Measurements from ENCODE around the gene ACSS1. TPM values are rescaled to one million over a fixed set of nuclear protein-coding genes. Genes with fewer than 3 reads are reported as not detected.
A peak's percentile ranks its signal among the peaks of the same experiment; 100 is the strongest.

Gene ACSS1
- total RNA-seq, 2 experiments from 2014 or later = 8.5 to 10.7 TPM

- H3K4me3 Mint-ChIP-seq = no peak overlapping the region
- no peaks in the 10 kb centered on the region for H3K9me3 Mint-ChIP-seq (ENCODE audit: low read depth)
- POLR2A ChIA-PET = interaction anchor here (0.5 kb wide), 1 partner anchor 40 kb away, joined by 3 read pairs; no protein-coding TSS in a partner anchor
- intact Hi-C loops (cut with DNase I, micrococcal nuclease) = no loop called here
- peaks cover 2% of the 10 kb centered on the region for H3K36me3 Mint-ChIP-seq (ENCODE audit: low read depth)
- H3K27me3 Mint-ChIP-seq = no peaks in the 10 kb centered on the region
- no peak for ATAC-seq
- peak overlapping the region; percentile 19 for H3K27ac Mint-ChIP-seq
- CTCF ChIA-PET = no interaction called here
- peaks cover 25% of the 10 kb centered on the region for H3K4me1 Mint-ChIP-seq
- no peak for DNase-seq
These were observed 13.7 kb downstream of the ACSS1 start for GRCh38 chr20:25044261-25044560.

DNA sequence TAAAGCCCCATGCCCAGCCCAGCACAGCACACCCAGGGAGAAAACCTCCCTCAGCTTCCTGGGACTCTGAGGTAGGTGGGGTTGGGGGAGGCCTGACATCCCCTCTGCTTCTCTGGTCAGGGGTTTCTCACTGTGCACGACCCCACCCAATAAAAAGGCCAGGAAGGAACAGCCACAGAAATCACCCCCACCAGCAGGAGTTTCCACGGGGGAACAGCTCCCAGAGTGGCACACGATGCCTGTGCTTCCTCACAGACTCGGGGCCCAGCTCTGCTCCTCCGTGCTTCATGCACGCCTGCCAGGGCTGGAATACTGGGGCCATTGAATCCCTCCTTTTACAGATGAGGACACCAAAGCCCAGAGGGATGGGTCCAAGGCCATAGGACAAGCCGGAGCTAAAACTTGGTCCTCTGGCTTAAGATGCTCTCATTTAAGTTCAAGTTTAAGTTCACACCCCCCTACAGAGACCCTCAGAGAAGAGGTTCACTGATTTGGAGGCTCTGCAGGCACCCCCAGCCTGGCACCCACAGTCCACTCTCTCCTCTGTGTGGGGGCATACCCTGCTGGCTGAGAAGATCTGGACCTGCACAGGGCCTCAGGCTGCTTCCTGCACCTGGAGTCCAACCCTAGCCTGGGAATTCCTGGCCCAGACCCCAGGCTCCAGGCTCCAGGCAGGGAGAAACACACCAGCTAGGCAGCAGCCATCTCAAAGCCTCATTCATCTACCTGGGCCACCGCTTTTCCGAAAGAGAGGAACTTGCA lies 14.3 kb downstream of the ACSS1 start:
- ATAC-seq = no peak
- peak overlapping the region; percentile 90 for H3K27ac Mint-ChIP-seq
- H3K36me3 Mint-ChIP-seq (ENCODE audit: low read depth) = peaks cover 2% of the 10 kb centered on the region
- no peaks in the 10 kb centered on the region for H3K27me3 Mint-ChIP-seq
- ChIA-PET POLR2A (interaction anchor here (0.7 kb wide), 1 partner anchor 13 kb away, joined by 4 read pairs; no protein-coding TSS in a partner anchor), CTCF (interaction anchor here (0.6 kb wide), 1 partner anchor 21 kb away, joined by 3 read pairs; no protein-coding TSS in a partner anchor)
- H3K4me1 Mint-ChIP-seq = peaks cover 25% of the 10 kb centered on the region
- no peak for DNase-seq
- H3K4me3 Mint-ChIP-seq = no peak overlapping the region
- no peaks in the 10 kb centered on the region for H3K9me3 Mint-ChIP-seq (ENCODE audit: low read depth)
- intact Hi-C loops (cut with DNase I, micrococcal nuclease) = no loop called here

- peaks cover 29% of the 10 kb centered on the region for H3K4me1 Mint-ChIP-seq
- no peak overlapping the region for H3K4me3 Mint-ChIP-seq
- POLR2A ChIA-PET = interaction anchor here (0.7 kb wide), 1 partner anchor 14 kb away, joined by 4 read pairs; no protein-coding TSS in a partner anchor
- peak; percentile 68 for DNase-seq
- H3K27me3 Mint-ChIP-seq = no peaks in the 10 kb centered on the region
- ATAC-seq = peak; percentile 85
- H3K36me3 Mint-ChIP-seq (ENCODE audit: low read depth) = peaks cover 2% of the 10 kb centered on the region
- H3K9me3 Mint-ChIP-seq (ENCODE audit: low read depth) = no peaks in the 10 kb centered on the region
- intact Hi-C loops (cut with DNase I, micrococcal nuclease) = no loop called here
- CTCF ChIA-PET = no interaction called here
- peak overlapping the region; percentile 90 for H3K27ac Mint-ChIP-seq
These were observed 15.1 kb downstream of the ACSS1 start for GRCh38 chr20:25042531-25043498.

DNA sequence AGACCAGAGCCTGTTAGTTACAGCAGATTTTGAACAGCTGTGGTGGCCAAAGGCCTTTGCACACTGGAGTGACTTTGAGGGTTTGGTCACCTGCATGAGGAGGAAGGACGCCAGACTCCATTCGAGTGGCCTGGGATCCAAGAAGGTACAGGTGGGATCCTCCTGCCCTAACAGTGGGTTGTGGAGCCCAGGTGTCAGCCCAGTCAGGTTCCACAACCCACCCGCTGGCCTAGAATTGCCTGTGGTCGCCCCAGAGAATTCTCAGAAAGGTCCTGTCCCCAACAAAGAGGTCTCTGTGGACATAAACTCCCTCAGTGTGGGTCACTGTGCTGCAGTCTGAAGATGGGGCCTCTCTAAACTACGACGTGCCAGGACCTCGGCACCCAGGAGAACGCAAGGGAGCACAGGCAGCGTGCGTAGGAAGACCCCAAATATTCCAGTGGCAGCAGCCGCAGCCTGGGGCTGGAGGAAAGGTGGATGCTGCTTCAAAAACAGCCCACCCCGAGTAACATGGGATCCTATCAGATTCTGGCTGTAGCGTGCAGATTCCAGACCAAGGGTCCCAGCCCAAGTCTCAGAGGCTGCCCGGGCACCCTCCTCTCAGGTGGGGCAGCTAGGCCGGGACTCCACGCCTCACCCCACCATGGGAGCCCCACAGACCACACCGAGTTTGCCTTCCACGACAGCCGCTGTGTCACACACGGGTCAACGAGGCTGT lies 16.0 kb downstream of the ACSS1 start:
- H3K9me3 Mint-ChIP-seq (ENCODE audit: low read depth) = no peaks in the 10 kb centered on the region
- no peaks in the 10 kb centered on the region for H3K36me3 Mint-ChIP-seq (ENCODE audit: low read depth)
- ATAC-seq = no peak
- peak overlapping the region; percentile 90 for H3K27ac Mint-ChIP-seq
- no peak for DNase-seq
- intact Hi-C loops (cut with DNase I, micrococcal nuclease) = no loop called here
- peaks cover 38% of the 10 kb centered on the region for H3K4me1 Mint-ChIP-seq
- CTCF ChIA-PET = no interaction called here
- no peaks in the 10 kb centered on the region for H3K27me3 Mint-ChIP-seq
- POLR2A ChIA-PET = interaction anchor here (1.1 kb wide), 1 partner anchor 16 kb away, joined by 5 read pairs; the partner anchor contains the start of gene ACSS1
- H3K4me3 Mint-ChIP-seq = no peak overlapping the region

DNA sequence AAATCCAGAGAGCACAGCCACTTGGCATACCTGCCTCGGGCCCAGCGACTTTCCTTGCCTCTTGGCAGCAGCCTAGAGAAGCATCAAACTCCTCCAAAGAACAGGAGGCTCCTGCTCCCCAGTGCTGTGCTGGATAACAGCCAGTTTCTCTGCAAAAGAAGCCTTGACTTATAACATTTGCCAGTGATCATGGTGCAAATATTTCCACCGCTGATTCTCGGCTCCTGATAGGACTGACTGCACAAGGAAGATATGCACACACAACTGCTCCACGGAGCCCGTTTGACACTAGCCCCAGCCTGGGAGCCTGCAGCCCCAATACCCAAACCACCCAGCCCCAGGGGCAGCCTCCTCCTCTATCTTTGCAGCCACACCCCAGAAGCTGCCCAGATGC lies 17.5 kb downstream of the ACSS1 start:
- Mint-ChIP-seq H3K9me3 (ENCODE audit: low read depth) (no peaks in the 10 kb centered on the region), H3K4me1 (peaks cover 53% of the 10 kb centered on the region), H3K4me3 (no peak overlapping the region), H3K36me3 (ENCODE audit: low read depth) (no peaks in the 10 kb centered on the region), H3K27me3 (no peaks in the 10 kb centered on the region), H3K27ac (no peak overlapping the region)
- ATAC-seq = no peak
- intact Hi-C loops (cut with DNase I, micrococcal nuclease) = no loop called here
- DNase-seq = no peak
- ChIA-PET POLR2A (no interaction called here), CTCF (no interaction called here)

DNA sequence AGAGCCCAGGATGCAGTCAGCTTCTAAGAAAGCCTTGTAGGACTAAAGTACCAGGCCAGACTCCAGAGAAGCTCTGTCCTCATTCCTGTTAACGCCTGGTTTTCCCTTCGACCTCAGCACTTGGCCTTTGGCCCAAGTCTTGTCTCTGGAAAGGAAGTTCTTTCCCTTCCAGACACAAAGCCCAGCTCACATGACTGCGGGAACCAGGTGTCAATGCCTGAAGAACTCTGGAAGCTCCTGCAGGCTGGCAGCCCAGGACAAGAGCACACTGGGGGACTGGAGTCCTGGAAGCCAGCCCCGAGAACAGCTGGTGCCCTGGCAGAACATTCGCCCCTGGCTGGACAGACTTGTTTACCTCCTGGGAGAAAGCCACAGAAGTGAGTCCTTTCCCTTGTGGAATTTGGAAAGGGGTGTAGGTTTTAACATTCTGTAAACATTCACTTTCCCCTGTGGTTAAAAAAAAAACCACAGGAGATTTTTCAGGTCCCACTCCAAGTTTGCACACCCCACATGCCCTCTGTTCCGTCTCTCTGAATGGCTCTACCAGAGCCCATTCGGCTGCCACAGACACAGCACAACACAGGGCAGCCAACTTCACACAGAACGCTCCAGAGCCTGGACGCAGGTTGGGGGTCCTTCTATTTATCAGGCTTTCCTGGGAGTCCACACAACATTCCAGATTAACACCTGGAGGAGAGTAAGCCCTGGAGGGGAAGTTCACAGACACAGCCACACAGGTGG lies 18.1 kb downstream of the ACSS1 start:
- DNase-seq (no peak), ATAC-seq (no peak)
- Mint-ChIP-seq H3K9me3 (ENCODE audit: low read depth) (no peaks in the 10 kb centered on the region), H3K27me3 (no peaks in the 10 kb centered on the region), H3K27ac (no peak overlapping the region), H3K36me3 (ENCODE audit: low read depth) (no peaks in the 10 kb centered on the region), H3K4me3 (no peak overlapping the region), H3K4me1 (peaks cover 56% of the 10 kb centered on the region)
- ChIA-PET CTCF (interaction anchor here (0.5 to 2.4 kb wide), 2 partner anchors 23 to 149 kb away, joined by 3 to 7 read pairs; no protein-coding TSS in a partner anchor), POLR2A (no interaction called here)
- intact Hi-C loops (cut with DNase I, micrococcal nuclease) = no loop called here

GRCh38 chr20:25038591-25039015 lies 19.3 kb downstream of the ACSS1 start:
- CTCF ChIA-PET = interaction anchor here (0.6 to 2.4 kb wide), 2 partner anchors 24 to 45 kb away, joined by 3 to 7 read pairs; no protein-coding TSS in a partner anchor
- H3K36me3 Mint-ChIP-seq (ENCODE audit: low read depth) = no peaks in the 10 kb centered on the region

DNA sequence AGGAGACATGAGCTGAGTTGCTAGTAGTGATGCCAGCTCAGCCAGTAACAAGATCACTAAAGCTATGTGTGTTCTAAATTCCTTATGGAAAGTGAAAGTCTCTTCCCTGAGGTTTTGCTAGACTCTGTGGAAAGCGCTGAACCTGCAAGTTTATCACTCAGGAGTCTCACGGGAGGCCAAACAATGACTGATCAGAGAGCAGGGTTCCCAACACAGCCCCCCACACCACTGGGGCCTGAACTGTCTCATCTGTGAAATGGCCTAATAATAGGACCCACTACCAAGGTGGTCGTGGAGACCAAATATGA lies 19.9 kb downstream of the ACSS1 start:
- intact Hi-C loops (cut with DNase I, micrococcal nuclease) = no loop called here
- Mint-ChIP-seq H3K4me3 (no peak overlapping the region), H3K27me3 (no peaks in the 10 kb centered on the region), H3K4me1 (peaks cover 52% of the 10 kb centered on the region), H3K27ac (peak overlapping the region; percentile 51), H3K36me3 (ENCODE audit: low read depth) (no peaks in the 10 kb centered on the region), H3K9me3 (ENCODE audit: low read depth) (no peaks in the 10 kb centered on the region)
- CTCF ChIA-PET = interaction anchor here (0.6 to 2.4 kb wide), 2 partner anchors 25 to 46 kb away, joined by 3 to 7 read pairs; no protein-coding TSS in a partner anchor
- POLR2A ChIA-PET = no interaction called here
- ATAC-seq (no peak), DNase-seq (no peak)

More at GRCh38 chr20:25038591-25039015, 19.3 kb downstream of the ACSS1 start:
- Mint-ChIP-seq H3K27me3 (no peaks in the 10 kb centered on the region), H3K4me1 (peaks cover 56% of the 10 kb centered on the region), H3K27ac (no peak overlapping the region), H3K4me3 (no peak overlapping the region), H3K9me3 (ENCODE audit: low read depth) (no peaks in the 10 kb centered on the region)
- no peak for DNase-seq
- intact Hi-C loops (cut with DNase I, micrococcal nuclease) = no loop called here
- ATAC-seq = no peak
- POLR2A ChIA-PET = no interaction called here

- Mint-ChIP-seq H3K27ac (peak overlapping the region; percentile 47), H3K4me3 (no peak overlapping the region), H3K9me3 (ENCODE audit: low read depth) (no peaks in the 10 kb centered on the region), H3K36me3 (ENCODE audit: low read depth) (no peaks in the 10 kb centered on the region), H3K27me3 (no peaks in the 10 kb centered on the region), H3K4me1 (peaks cover 49% of the 10 kb centered on the region)
- POLR2A ChIA-PET = no interaction called here
- CTCF ChIA-PET = interaction anchor here (0.6 to 2.4 kb wide), 5 partner anchors 12 to 46 kb away, joined by 3 to 7 read pairs (median 5); no protein-coding TSS in a partner anchor
- intact Hi-C loops (cut with DNase I, micrococcal nuclease) = no loop called here
- DNase-seq (no peak), ATAC-seq (peak; percentile 53)
These were observed 20.4 kb downstream of the ACSS1 start for GRCh38 chr20:25037288-25038102.

GRCh38 chr20:25036331-25036936 lies 21.5 kb downstream of the ACSS1 start:
- H3K4me3 Mint-ChIP-seq = peak overlapping the region; percentile 6
- CTCF ChIA-PET = interaction anchor here (1.0 to 1.5 kb wide), 5 partner anchors 13 to 53 kb away, joined by 3 to 6 read pairs (median 4); no protein-coding TSS in a partner anchor
- no peaks in the 10 kb centered on the region for H3K9me3 Mint-ChIP-seq (ENCODE audit: low read depth)
- intact Hi-C loops (cut with DNase I, micrococcal nuclease) = no loop called here
- POLR2A ChIA-PET = no interaction called here
- DNase-seq (no peak), ATAC-seq (no peak)
- H3K36me3 Mint-ChIP-seq (ENCODE audit: low read depth) = no peaks in the 10 kb centered on the region
- no peaks in the 10 kb centered on the region for H3K27me3 Mint-ChIP-seq
- peaks cover 39% of the 10 kb centered on the region for H3K4me1 Mint-ChIP-seq
- peak overlapping the region; percentile 49 for H3K27ac Mint-ChIP-seq
